Spinal cord (tissue), 10 donors: ENCODE results near the gene H2BK1. TPM values are rescaled to one million over a fixed set of nuclear protein-coding genes. Genes with fewer than 3 reads are reported as not detected.

ENCODE experiments used
- DNase-seq, 6 donors: peaks; one replicate each; pipeline versions ENCODE4 v3.0.0 to v3.0.0-alpha.2; 2013 to 2015; ENCODE audit warnings: low spot score in 6 of 6, low read depth in 4 of 6
- H3K27ac ChIP-seq: one replicate; pipeline ENCODE4 v1.5.1; 2013; ENCODE audit warnings: low read depth, low read length, control low read depth
- H3K27me3 ChIP-seq: one replicate; pipeline ENCODE4 v1.6.1; 2013; ENCODE audit warnings: low read length; ENCODE audit not compliant: control insufficient read depth, insufficient read depth
- H3K36me3 ChIP-seq: one replicate; pipeline ENCODE4 v1.6.1; 2013; ENCODE audit warnings: low read length; ENCODE audit not compliant: control insufficient read depth, insufficient read depth
- H3K4me1 ChIP-seq: one replicate; pipeline ENCODE4 v1.6.1; 2013; ENCODE audit warnings: low read length; ENCODE audit not compliant: control insufficient read depth, insufficient read depth
- H3K4me3 ChIP-seq: one replicate; pipeline ENCODE4 v1.5.1; 2013; ENCODE audit warnings: low read depth, low read length, control low read depth
- H3K9me3 ChIP-seq: one replicate; pipeline ENCODE4 v1.6.1; 2013; ENCODE audit warnings: low read length; ENCODE audit not compliant: control insufficient read depth, insufficient read depth
- WGBS: methylation state at CpG from one replicate; pipeline ENCODE4 v1.1.5; 2013; ENCODE audit warnings: missing lambda C conversion rate; ENCODE audit not compliant: insufficient coverage; 5-methylcytosine and 5-hydroxymethylcytosine counted together
- polyA plus RNA-seq, 2 donors: library from polyadenylated mRNA; unstranded; fragments of 120-200 nt; gene quantifications; one replicate each; pipeline ENCODE4 v1.2.1, GENCODE V29; 2013; ENCODE audit not compliant: insufficient read length in 2 of 2
- total RNA-seq, 2 donors: library from RNA; depleted of rRNA in 1 of 2; stranded (reverse); fragments of 120-200 nt in 1 of 2; fragments of >200 nt in 1 of 2; gene quantifications; one replicate each; pipeline versions ENCODE4 v1.2.3 to v1.2.4, GENCODE V29; 2013 to 2014
- donor health status: healthy.

The H2BK1 gene
- total and polyA plus RNA-seq, 4 donors: not detected

GRCh38 chr7:151185762-151186639 is 24.3 kb downstream of the H2BK1 start:
- no peaks in the 10 kb centered on the region for H3K36me3 ChIP-seq
- no peak overlapping the region for H3K27ac ChIP-seq
- 77% methylated on average over 10 of the region's 16 CpGs for WGBS
- no peak overlapping the region for H3K4me3 ChIP-seq
- no peak for DNase-seq
- no peaks in the 10 kb centered on the region for H3K27me3 ChIP-seq
- H3K9me3 ChIP-seq: no peaks in the 10 kb centered on the region
- peaks cover 3% of the 10 kb centered on the region for H3K4me1 ChIP-seq

GRCh38 chr7:151181011-151181431 is 29.3 kb downstream of the H2BK1 start:
- Histone ChIP-seq H3K27me3 (peaks cover 2% of the 10 kb centered on the region), H3K4me3 (no peak overlapping the region), H3K4me1 (peaks cover 12% of the 10 kb centered on the region), H3K27ac (no peak overlapping the region), H3K9me3 (no peaks in the 10 kb centered on the region), H3K36me3 (no peaks in the 10 kb centered on the region)
- no peak for DNase-seq
- 74% methylated on average over 20 of the region's 22 CpGs for WGBS

GRCh38 chr7:151179946-151180345 is 30.3 kb downstream of the H2BK1 start:
- no peak overlapping the region for H3K27ac ChIP-seq
- H3K4me1 ChIP-seq: peaks cover 12% of the 10 kb centered on the region

GRCh38 chr7:151179287-151179860 is 30.9 kb downstream of the H2BK1 start:
- H3K27ac ChIP-seq: no peak overlapping the region
- DNase-seq: no peak
- 70% methylated on average over 1 of the region's 8 CpGs for WGBS
- H3K36me3 ChIP-seq: no peaks in the 10 kb centered on the region
- H3K27me3 ChIP-seq: peaks cover 8% of the 10 kb centered on the region
- no peaks in the 10 kb centered on the region for H3K9me3 ChIP-seq
- H3K4me3 ChIP-seq: no peak overlapping the region
- peaks cover 12% of the 10 kb centered on the region for H3K4me1 ChIP-seq

More at GRCh38 chr7:151179946-151180345, 30.3 kb downstream of the H2BK1 start:
- Histone ChIP-seq H3K36me3 (no peaks in the 10 kb centered on the region), H3K27me3 (peaks cover 4% of the 10 kb centered on the region), H3K4me3 (no peak overlapping the region), H3K9me3 (no peaks in the 10 kb centered on the region)
- DNase-seq: no peak
- 91% methylated on average over 4 of the region's 4 CpGs for WGBS

- Histone ChIP-seq H3K4me1 (peaks cover 12% of the 10 kb centered on the region), H3K9me3 (no peaks in the 10 kb centered on the region), H3K4me3 (no peak overlapping the region), H3K27me3 (peaks cover 12% of the 10 kb centered on the region), H3K27ac (no peak overlapping the region), H3K36me3 (no peaks in the 10 kb centered on the region)
- 52% methylated on average over 2 of the region's 2 CpGs for WGBS
- DNase-seq: no peak
Measured at GRCh38 chr7:151178831-151179230, 31.5 kb downstream of the H2BK1 start.

GRCh38 chr7:151178236-151178635 is 32.1 kb downstream of the H2BK1 start:
- no peak overlapping the region for H3K27ac ChIP-seq
- no peaks in the 10 kb centered on the region for H3K9me3 ChIP-seq
- no peak for DNase-seq
- peaks cover 13% of the 10 kb centered on the region for H3K27me3 ChIP-seq
- 79% methylated on average over 9 of the region's 9 CpGs for WGBS
- H3K4me3 ChIP-seq: no peak overlapping the region
- H3K36me3 ChIP-seq: no peaks in the 10 kb centered on the region
- peaks cover 12% of the 10 kb centered on the region for H3K4me1 ChIP-seq

GRCh38 chr7:151177310-151177709 is 33.0 kb downstream of the H2BK1 start:
- Histone ChIP-seq H3K27me3 (peaks cover 21% of the 10 kb centered on the region), H3K4me3 (no peak overlapping the region), H3K4me1 (peaks cover 19% of the 10 kb centered on the region), H3K27ac (no peak overlapping the region), H3K36me3 (no peaks in the 10 kb centered on the region), H3K9me3 (no peaks in the 10 kb centered on the region)
- WGBS: 60% methylated on average over 1 of the region's 1 CpG
- DNase-seq: no peak

- Histone ChIP-seq H3K36me3 (no peaks in the 10 kb centered on the region), H3K4me1 (peaks cover 19% of the 10 kb centered on the region), H3K9me3 (no peaks in the 10 kb centered on the region), H3K27ac (no peak overlapping the region), H3K4me3 (no peak overlapping the region), H3K27me3 (peaks cover 21% of the 10 kb centered on the region)
- no peak for DNase-seq
- 87% methylated on average over 9 of the region's 9 CpGs for WGBS
Measured at GRCh38 chr7:151176401-151176800, 33.9 kb downstream of the H2BK1 start.

GRCh38 chr7:151175793-151176311 is 34.4 kb downstream of the H2BK1 start:
- H3K4me1 ChIP-seq: peaks cover 16% of the 10 kb centered on the region
- DNase-seq: no peak
- no peaks in the 10 kb centered on the region for H3K9me3 ChIP-seq
- 78% methylated on average over 22 of the region's 23 CpGs for WGBS
- H3K27me3 ChIP-seq: peaks cover 21% of the 10 kb centered on the region
- H3K36me3 ChIP-seq: no peaks in the 10 kb centered on the region
- H3K4me3 ChIP-seq: no peak overlapping the region
- no peak overlapping the region for H3K27ac ChIP-seq
